ENCODE measurements around the gene LPIN1.

Gene LPIN1

DNA sequence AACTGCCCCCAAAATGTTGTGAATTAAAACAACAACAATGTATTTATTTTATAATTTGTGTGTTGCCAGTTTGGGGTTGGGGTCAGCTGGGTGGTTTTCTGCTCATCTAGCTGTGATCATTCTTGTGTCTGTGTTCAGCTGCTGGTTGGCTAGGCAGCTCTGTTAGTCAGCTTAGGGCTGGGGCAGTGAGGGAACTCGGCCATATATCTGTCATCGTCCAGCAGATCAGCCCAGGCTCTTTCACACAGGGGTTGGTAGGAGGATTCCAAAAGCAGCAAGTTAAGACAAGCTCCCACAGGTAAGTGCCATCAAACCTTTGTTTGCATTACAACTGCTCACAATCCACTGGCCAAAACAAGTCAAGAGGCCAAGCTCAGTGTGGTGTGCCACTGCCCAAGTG lies 121.5 kb downstream of the LPIN1 start:
- Mint-ChIP-seq H3K4me1 (peaks cover 11% of the 10 kb centered on the region), H3K4me3 (no peak overlapping the region), H3K9me3 (no peaks in the 10 kb centered on the region), H3K36me3 (ENCODE audit: low read depth) (no peaks in the 10 kb centered on the region), H3K27me3 (ENCODE audit: low read depth) (peaks cover 14% of the 10 kb centered on the region), H3K27ac (no peak overlapping the region)
- TF ChIP-seq, protein P1, sequence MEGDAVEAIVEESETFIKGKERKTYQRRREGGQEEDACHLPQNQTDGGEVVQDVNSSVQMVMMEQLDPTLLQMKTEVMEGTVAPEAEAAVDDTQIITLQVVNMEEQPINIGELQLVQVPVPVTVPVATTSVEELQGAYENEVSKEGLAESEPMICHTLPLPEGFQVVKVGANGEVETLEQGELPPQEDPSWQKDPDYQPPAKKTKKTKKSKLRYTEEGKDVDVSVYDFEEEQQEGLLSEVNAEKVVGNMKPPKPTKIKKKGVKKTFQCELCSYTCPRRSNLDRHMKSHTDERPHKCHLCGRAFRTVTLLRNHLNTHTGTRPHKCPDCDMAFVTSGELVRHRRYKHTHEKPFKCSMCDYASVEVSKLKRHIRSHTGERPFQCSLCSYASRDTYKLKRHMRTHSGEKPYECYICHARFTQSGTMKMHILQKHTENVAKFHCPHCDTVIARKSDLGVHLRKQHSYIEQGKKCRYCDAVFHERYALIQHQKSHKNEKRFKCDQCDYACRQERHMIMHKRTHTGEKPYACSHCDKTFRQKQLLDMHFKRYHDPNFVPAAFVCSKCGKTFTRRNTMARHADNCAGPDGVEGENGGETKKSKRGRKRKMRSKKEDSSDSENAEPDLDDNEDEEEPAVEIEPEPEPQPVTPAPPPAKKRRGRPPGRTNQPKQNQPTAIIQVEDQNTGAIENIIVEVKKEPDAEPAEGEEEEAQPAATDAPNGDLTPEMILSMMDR (IDR thresholded peaks at IDR 0.05; ENCODE audit: unreplicated experiment in 3 of 3): no peak

DNA sequence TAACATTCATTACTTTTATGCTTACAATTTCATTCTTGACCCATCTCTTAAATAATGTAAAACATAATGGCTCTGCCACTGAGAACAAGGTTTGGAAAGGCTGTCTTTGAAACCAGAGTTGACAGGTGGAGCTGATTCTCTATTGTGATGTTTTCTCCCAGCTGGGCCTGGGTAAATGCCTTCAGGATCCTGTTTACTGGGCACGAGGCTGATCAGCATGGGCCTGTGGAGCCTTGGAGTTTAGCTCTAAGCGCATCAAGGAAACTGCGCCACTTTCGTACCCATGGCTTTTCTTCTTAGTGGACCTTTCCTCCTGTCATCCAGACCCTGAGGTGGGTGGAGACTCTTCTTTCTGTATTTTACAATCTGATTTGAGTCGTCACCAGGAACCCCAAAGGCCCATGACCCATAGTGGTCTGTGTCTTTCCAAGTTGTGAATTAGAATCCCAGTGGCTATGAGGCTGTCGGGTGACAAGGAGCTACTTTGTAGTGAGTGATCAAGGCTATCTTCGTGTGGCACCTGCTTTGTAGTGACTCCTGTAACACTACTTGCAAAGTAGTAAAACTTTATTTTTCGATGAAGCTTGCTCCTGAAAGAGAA lies 123.1 kb downstream of the LPIN1 start:
- Mint-ChIP-seq H3K9me3 (no peaks in the 10 kb centered on the region), H3K4me3 (no peak overlapping the region), H3K27me3 (ENCODE audit: low read depth) (peaks cover 15% of the 10 kb centered on the region), H3K4me1 (no peaks in the 10 kb centered on the region), H3K27ac (no peak overlapping the region), H3K36me3 (ENCODE audit: low read depth) (no peaks in the 10 kb centered on the region)
- TF ChIP-seq, protein P1 (IDR thresholded peaks at IDR 0.05; ENCODE audit: unreplicated experiment in 3 of 3): no peak

DNA sequence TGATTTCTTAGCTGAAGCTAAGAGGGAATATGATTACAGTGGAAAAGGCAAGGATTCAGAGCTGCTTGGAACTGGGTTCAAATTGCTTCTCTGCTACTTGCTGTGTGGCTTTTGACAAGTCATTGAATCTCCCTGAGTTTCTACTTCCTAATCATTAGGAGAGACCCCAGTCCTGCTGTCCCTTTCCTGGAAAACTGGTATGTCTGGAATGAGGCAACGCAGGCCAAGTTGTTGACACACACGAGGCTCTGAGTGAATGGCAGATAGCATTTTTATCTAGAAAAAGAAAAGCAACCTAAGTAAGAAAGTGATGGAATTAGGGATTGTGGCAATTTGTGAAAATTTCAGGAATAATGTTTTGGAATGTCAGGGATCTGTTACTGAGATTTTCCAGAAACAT lies 123.6 kb downstream of the LPIN1 start:
- TF ChIP-seq, protein P1 (IDR thresholded peaks at IDR 0.05; ENCODE audit: unreplicated experiment in 3 of 3): no peak
- H3K9me3 Mint-ChIP-seq: no peaks in the 10 kb centered on the region
- no peaks in the 10 kb centered on the region for H3K36me3 Mint-ChIP-seq (ENCODE audit: low read depth)

DNA sequence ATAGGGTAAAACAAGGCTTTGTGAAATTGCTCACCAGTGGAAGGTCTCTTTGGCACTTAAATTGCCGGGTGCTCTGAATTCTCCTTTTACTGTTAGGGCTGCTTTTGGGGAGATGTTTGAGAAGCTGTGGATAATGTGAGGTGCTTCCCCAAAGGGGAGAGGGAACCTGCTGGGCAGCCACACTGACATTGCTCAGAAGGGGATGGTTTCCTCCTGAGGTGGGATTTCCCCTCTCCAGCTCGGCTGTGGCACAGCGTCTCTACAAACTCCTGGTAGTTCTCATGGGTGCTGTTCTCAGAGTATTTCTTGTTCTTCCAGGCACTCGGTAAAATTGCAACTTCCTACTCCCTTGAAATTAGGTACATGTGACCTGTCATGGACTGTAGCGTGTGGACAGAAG lies 124.2 kb downstream of the LPIN1 start:
- no peak overlapping the region for H3K4me3 Mint-ChIP-seq
- no peaks in the 10 kb centered on the region for H3K36me3 Mint-ChIP-seq (ENCODE audit: low read depth)
- no peak overlapping the region for H3K27ac Mint-ChIP-seq
- H3K9me3 Mint-ChIP-seq: no peaks in the 10 kb centered on the region
- peaks cover 3% of the 10 kb centered on the region for H3K4me1 Mint-ChIP-seq
- TF ChIP-seq, protein P1 (IDR thresholded peaks at IDR 0.05; ENCODE audit: unreplicated experiment in 3 of 3): no peak
- peaks cover 19% of the 10 kb centered on the region for H3K27me3 Mint-ChIP-seq (ENCODE audit: low read depth)

More for the DNA sequence above, 123.6 kb downstream of the LPIN1 start:
- Mint-ChIP-seq H3K4me1 (no peaks in the 10 kb centered on the region), H3K27ac (no peak overlapping the region), H3K27me3 (ENCODE audit: low read depth) (peaks cover 15% of the 10 kb centered on the region), H3K4me3 (no peak overlapping the region)

DNA sequence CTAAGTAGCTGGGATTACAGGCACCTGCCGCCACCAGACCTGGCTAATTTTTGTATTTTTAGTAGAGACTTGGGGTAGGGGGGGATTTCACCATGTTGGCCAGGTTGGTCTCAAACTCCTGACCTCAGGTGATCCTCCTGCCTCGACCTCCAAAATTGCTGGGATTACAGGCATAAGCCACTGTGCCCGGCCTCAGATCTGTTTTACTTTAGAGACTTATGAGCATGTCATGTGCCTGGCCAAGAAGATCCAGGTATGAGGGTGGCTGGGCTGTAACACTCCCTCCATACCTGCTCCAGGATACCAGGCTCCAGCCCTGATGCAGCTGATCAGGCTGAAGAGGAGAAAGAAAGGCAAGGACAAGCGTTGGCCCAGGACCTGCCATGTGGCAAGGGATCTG lies 125.0 kb downstream of the LPIN1 start:
- H3K27ac Mint-ChIP-seq: no peak overlapping the region
- H3K36me3 Mint-ChIP-seq (ENCODE audit: low read depth): no peaks in the 10 kb centered on the region
- H3K4me3 Mint-ChIP-seq: no peak overlapping the region
- no peaks in the 10 kb centered on the region for H3K9me3 Mint-ChIP-seq
- H3K27me3 Mint-ChIP-seq (ENCODE audit: low read depth): peaks cover 19% of the 10 kb centered on the region
- peaks cover 4% of the 10 kb centered on the region for H3K4me1 Mint-ChIP-seq
- TF ChIP-seq, protein P1 (IDR thresholded peaks at IDR 0.05; ENCODE audit: unreplicated experiment in 3 of 3): no peak

DNA sequence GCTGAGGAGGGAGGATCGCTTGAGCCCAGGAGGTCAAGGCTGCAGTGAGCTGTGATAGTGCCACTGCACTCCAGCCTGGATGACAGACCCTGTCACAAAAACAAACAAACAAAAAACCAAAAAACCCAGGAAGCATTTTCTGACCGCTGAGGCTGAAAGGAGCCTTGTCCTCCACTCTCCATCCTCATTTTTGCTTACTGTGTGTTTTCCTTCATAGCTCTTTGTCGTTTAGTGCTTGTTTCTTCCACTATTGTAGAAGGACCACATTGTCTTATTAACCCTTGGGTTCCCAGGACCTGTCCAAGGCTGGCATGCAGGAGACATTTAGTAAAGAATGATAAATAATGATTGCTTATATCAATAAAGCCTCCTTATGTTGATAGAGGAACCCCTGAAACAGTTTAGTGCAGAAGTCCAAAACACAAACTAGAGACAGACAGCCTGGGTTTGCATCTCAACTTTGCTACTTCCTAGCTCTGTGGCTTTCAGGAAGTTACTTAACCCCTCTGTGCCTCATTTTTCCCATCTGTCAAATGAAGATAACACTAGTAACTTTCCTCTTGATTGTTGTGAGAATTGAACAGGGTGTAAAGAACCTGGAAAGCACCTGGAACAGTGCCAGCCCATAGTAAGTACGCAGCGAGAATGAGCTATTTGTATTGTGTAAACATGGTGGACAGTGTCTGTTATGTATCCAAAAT lies 126.0 kb downstream of the LPIN1 start:
- TF ChIP-seq, protein P1 (IDR thresholded peaks at IDR 0.05; ENCODE audit: unreplicated experiment in 3 of 3): no peak
- Mint-ChIP-seq H3K27me3 (ENCODE audit: low read depth) (peaks cover 19% of the 10 kb centered on the region), H3K4me3 (no peak overlapping the region), H3K9me3 (no peaks in the 10 kb centered on the region), H3K36me3 (ENCODE audit: low read depth) (no peaks in the 10 kb centered on the region), H3K27ac (no peak overlapping the region), H3K4me1 (peaks cover 4% of the 10 kb centered on the region)
